Thyroid gland (tissue), 4 donors: Measurements from ENCODE around the gene STX1A.

Source experiments
- CTCF ChIP-seq, 6 experiments: fragments of 200-600 bp in 3 of 6; fragments of 450-650 bp in 3 of 6; sonication (generic) in 3 of 6; IDR thresholded peaks; one replicate each; pipeline ENCODE4 v1.5.1; 2016 to 2019; ENCODE audit warnings: antibody characterized with exemption in 6 of 6, mild to moderate bottlenecking in 2 of 6, inconsistent platforms in 1 of 6, moderate library complexity in 1 of 6
- POLR2A ChIP-seq, 2 donors: fragments of 450-650 bp; IDR thresholded peaks; one replicate each; pipeline ENCODE4 v1.6.1; 2017; ENCODE audit warnings: antibody characterized with exemption in 2 of 2, mild to moderate bottlenecking in 2 of 2, moderate library complexity in 1 of 2

GRCh38 chr7:73715648-73716317, 3.7 kb downstream of the STX1A start:
- TF ChIP-seq CTCF (IDR thresholded peaks at IDR 0.05) (no peak), POLR2A (IDR thresholded peaks at IDR 0.05) (no peak)
